Measurements from ENCODE around the gene LIMS2.

Gene LIMS2

GRCh38 chr2:127641846-127642507 is 33.4 kb downstream of the LIMS2 start:
- no peak for TF ChIP-seq CTCF (IDR thresholded peaks at IDR 0.05; ENCODE audit: low read depth, low read length)
- no peak for DNase-seq (ENCODE audit: extremely low read depth, low read depth)

GRCh38 chr2:127641133-127641532 is 34.2 kb downstream of the LIMS2 start:
- no peak for TF ChIP-seq CTCF (IDR thresholded peaks at IDR 0.05; ENCODE audit: low read depth, low read length)

GRCh38 chr2:127640082-127641072 is 35.0 kb downstream of the LIMS2 start:
- TF ChIP-seq CTCF (IDR thresholded peaks at IDR 0.05; ENCODE audit: low read depth, low read length): no peak; the same call in 1 of the 2 replicates

More at GRCh38 chr2:127641133-127641532, 34.2 kb downstream of the LIMS2 start:
- no peak for DNase-seq (ENCODE audit: extremely low read depth, low read depth)

GRCh38 chr2:127639111-127639474 is 36.2 kb downstream of the LIMS2 start:
- no peak for TF ChIP-seq CTCF (IDR thresholded peaks at IDR 0.05; ENCODE audit: low read depth, low read length)
- no peak for DNase-seq (ENCODE audit: extremely low read depth, low read depth)

More at GRCh38 chr2:127640082-127641072, 35.0 kb downstream of the LIMS2 start:
- no peak for DNase-seq (ENCODE audit: extremely low read depth, low read depth)

GRCh38 chr2:127638361-127639110 is 36.8 kb downstream of the LIMS2 start:
- TF ChIP-seq CTCF (IDR thresholded peaks at IDR 0.05; ENCODE audit: low read depth, low read length): no peak
- DNase-seq (ENCODE audit: extremely low read depth, low read depth): no peak

GRCh38 chr2:127637725-127638252 is 37.5 kb downstream of the LIMS2 start:
- peak; percentile 35 for DNase-seq (ENCODE audit: extremely low read depth, low read depth)
- no peak; the same call in 1 of the 2 replicates for TF ChIP-seq CTCF (IDR thresholded peaks at IDR 0.05; ENCODE audit: low read depth, low read length)

All from AG09319 (cell line).